Glomerular visceral epithelial cell (primary cell): ENCODE measurements around the gene FBXL16.
"Not testable (repeated sequence)": the region's sequence is repeated elsewhere in the genome, so short reads cannot be mapped to it uniquely, and the experiment has no call there.

ENCODE experiments used
- DNase-seq: peaks from one replicate; pipeline ENCODE4 v3.0.0-alpha.2; 2016; ENCODE audit errors: extremely low spot score

The FBXL16 gene

GRCh38 chr16:692356-693108 is 13.1 kb downstream of the FBXL16 start:
- no peak for DNase-seq

- not testable (repeated sequence) for DNase-seq
Measured at GRCh38 chr16:691242-691641, 14.4 kb downstream of the FBXL16 start.

- DNase-seq: no peak
Measured at GRCh38 chr16:689175-689897, 16.3 kb downstream of the FBXL16 start.

DNA sequence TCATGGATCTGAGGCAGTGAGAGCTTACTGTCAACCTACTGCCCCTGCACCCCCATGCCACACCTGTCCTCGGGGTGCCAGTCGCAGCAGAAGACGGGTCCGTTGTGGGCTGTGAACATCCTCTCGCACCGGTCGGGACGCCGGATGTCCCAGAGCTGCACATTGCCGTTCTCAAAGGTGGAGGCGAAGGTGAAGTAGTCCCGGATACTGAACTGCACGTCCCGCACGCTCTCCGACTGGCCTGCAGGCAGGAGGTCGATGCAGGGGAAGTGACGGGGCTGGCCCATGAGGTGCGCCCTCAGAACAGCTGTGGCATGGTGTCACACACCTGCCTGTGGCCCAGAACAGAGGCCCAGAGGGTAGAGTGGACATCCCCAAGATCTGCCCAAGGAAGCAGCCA is 18.1 kb downstream of the FBXL16 start:
- DNase-seq: no peak

- no peak for DNase-seq
Measured at GRCh38 chr16:686459-687260, 18.9 kb downstream of the FBXL16 start.

- DNase-seq: peak; percentile 42
Measured at GRCh38 chr16:685967-686366, 19.6 kb downstream of the FBXL16 start.

- no peak for DNase-seq
Measured at GRCh38 chr16:684961-685696, 20.5 kb downstream of the FBXL16 start.

DNA sequence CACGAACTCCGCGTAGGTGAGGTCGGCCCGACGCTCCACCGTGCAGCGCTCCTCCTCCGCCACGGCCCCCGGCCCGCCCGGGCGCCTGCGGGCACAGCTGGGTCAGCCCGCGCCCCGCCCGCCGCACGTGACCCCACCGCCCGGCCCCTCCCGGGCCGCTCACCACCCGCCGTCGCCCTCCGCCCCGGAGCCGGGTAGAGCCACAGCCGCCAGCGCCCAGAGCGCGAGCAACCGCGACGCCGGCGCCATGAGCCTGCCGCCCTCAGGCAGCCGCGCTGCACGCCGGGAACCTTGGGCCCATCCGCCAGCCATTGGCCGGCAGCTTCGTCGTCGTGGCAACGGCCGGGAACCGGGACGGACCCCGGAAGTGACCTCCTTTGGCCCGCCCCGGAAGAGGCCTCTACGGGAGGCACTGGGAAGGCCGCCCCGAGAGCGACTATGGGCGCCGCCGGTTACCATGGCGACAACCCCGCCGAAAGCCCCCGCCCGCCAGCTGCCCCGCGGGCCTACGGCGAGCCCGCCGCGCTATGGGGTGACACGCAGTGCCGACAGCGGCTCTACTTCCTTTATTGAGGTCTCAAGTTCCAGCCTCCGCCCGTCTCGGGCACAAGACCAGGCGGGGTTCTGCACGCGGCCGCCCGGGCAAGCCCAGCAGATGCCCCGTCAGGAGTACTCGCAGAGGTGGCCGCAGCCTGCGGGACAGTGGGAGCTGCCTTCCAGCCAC is 21.4 kb downstream of the FBXL16 start, which contains the start of gene JMJD8:
JMJD8 (minus strand) TSS at position 264 of the 724 bp plus-strand sequence; CDS start at position 249, 15 bp downstream.
- peak; percentile 93 for DNase-seq

DNA sequence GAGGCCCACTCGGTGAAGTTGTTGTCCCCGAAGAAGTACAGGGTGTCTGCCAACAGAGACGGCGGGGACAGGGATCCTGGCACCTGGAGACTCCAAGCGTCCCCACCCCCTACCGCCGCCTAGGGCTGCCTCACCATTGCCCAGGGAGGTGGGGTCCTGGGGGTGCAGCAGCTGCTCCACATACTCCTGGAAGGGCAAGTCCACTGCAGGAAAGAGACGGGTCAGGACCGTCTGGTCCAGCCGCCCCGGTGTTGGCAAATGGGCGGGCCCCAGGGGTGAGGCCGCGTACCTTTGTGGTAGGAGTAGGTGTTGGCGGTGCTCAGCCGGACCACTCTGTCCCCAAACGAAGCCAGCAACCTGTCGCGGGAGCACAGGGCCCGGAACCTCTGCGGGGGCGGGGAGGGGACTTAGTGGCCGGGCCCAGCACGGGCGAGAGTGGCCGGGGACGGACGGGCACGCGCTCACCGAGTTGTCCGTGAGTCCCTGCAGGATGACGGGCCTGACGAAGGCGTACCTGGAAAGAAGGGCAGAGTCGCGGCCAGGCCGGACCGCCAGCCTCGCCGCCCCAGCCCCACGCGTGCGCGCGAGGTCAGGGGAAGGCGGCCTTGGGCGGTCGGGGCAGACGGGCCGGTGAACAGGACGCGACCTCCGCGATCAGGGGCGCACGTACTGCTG is 22.1 kb downstream of the FBXL16 start:
- DNase-seq: no peak

- DNase-seq: no peak
Measured at GRCh38 chr16:682493-683395, 22.9 kb downstream of the FBXL16 start.

DNA sequence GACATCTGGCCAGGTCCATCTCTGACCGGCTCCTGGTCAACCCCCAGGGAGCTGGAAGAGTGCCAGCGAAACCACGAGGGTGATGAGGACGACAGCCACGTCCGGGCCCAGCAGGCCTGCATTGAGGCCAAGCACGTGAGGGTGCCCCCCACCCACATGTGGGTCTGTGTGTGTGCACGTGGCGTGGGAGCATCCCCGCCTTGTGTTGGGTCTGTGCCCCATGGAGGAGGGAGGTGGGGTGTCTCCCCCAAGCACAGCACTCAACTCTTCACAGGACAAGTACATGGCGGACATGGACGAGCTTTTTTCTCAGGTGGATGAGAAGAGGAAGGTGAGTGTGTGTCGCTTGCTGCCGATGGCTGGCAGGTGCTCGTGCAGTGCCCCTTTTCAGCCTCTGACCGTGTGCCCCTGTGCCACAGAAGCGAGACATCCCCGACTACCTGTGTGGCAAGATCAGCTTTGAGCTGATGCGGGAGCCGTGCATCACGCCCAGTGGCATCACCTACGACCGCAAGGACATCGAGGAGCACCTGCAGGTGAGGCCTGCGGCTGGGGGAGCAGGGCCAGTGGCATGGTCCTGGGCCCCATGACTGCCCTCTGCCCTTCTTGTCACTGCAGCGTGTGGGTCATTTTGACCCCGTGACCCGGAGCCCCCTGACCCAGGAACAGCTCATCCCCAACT is 23.7 kb downstream of the FBXL16 start:
- peak; percentile 66 for DNase-seq

- DNase-seq: no peak
Measured at GRCh38 chr16:680967-681745, 24.4 kb downstream of the FBXL16 start.

DNA sequence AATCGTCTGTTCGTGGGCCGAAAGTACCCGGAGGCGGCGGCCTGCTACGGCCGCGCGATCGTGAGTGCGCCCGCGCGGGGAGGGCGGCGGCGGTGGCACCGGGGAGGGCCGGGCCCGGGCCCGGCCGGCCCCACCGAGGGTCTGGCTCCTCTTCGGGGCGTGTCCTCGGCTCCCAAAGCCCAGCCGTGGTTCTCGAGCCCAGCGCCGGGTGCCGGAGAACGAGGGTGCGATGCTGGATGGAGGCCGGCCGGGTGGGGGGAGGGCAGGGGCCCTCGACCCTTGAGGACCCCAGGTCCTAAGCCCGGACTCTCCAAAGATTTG is 25.0 kb downstream of the FBXL16 start:
- no peak for DNase-seq

DNA sequence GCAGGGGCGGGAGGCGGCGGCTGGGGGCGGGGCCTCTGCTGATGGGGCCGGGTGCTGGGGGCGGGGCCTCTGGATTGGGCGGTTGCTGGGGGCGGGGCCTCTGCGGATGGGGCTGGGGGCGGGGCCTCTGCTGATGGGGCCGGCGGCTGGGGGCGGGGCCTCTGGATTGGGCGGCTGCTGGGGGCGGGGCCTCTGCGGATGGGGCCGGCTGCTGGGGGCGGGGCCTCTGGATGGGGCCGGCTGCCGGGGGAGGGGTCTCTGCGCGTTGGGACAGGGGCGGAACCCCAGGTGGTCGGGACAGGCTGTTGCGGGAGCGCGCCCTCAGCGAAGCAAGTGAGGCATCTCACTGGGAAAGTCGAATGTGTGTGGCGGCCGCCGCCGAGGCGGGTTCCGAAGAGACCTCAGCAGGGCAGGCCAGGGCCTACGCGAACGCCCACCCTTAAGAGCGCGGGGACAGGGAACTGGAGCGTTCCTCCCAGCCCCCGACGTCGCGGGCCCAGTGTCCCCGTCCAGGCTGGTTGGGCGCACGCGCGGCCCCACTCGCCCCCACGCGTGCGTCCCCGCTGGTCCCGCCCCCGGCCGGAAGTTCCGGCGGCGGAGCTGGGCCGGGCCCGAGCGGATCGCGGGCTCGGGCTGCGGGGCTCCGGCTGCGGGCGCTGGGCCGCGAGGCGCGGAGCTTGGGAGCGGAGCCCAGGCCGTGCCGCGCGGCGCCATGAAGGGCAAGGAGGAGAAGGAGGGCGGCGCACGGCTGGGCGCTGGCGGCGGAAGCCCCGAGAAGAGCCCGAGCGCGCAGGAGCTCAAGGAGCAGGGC is 25.6 kb downstream of the FBXL16 start, which contains the start of gene STUB1:
STUB1 (plus strand) TSS at position 597 of the 811 bp plus-strand sequence; CDS start at position 713, 116 bp downstream.
- peak; percentile 87 for DNase-seq

DNA sequence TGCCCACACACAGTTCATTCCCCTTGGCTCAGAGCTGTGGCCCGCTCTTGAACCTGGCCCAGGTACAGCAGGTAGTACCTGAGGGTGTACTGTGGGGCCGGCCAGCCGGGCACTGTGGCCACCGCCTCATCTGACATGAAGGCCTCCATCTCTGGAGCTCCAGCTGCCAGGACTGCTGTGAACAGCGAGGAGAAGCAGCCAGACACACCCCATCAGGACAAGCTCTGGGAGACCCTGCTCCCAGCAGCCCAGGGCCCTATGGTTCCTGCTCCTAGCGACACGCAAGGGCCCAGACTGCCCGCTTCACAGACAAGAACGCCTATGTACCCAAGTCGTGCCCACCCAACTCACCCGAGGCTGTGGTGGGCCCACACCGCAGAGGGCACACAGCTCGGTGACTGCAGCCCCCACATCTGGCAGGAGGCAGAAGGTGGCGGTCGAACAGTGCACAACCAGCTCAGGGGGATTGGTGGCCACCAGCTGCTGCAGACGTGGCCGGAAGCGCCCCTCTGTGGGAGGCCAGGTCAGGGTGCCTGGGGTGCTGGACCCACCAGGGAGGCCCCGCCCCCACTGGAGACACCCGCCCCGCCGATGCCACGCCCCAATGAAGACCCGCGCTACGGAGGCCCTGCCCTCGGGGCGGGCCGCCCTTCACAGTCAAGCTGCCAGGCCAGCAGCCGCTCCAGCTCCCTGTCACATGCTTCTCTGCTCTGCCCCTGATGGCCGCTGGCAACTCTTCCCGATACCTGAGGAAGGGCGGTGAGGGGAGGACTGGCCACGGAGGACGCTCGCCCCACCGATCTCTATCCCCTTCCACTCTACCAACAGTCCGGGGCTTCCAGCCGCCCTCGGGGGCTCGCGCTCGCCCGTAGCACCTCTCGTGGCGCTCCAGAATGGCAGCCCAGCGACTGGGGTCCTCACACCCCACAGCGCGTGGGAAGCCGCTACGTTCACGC is 26.5 kb downstream of the FBXL16 start:
- peak; percentile 67 for DNase-seq
